HG02852 (cell line): ENCODE measurements around the gene GLCE.
"Not testable (repeated sequence)": the region's sequence is repeated elsewhere in the genome, so short reads cannot be mapped to it uniquely, and the experiment has no call there.

Experiments used
- ATAC-seq: cut with Tn5 transposase; IDR thresholded peaks from one replicate; pipeline ENCODE4 v1.9.1; 2021; ENCODE audit warnings: mild to moderate bottlenecking, moderate library complexity; ENCODE audit not compliant: unreplicated experiment

Gene GLCE

GRCh38 chr15:69134791-69135190 is 25.6 kb upstream of the GLCE start:
- ATAC-seq, result no peak

GRCh38 chr15:69135499-69135898 is 24.9 kb upstream of the GLCE start:
- ATAC-seq, result no peak

- ATAC-seq, result no peak
Observed at GRCh38 chr15:69138963-69139362, 21.5 kb upstream of the GLCE start.

GRCh38 chr15:69140306-69140705 is 20.1 kb upstream of the GLCE start:
- ATAC-seq, result no peak

- ATAC-seq, result no peak
Observed at GRCh38 chr15:69141286-69141701, 19.1 kb upstream of the GLCE start.

- no peak for ATAC-seq
Observed at GRCh38 chr15:69141833-69142232, 18.6 kb upstream of the GLCE start.

- ATAC-seq, result no peak
Observed at GRCh38 chr15:69143756-69144436, 16.5 kb upstream of the GLCE start.

GRCh38 chr15:69144530-69144929 is 15.9 kb upstream of the GLCE start:
- no peak for ATAC-seq

GRCh38 chr15:69145149-69145693 is 15.2 kb upstream of the GLCE start:
- ATAC-seq, result no peak

- no peak for ATAC-seq
Observed at GRCh38 chr15:69145694-69146492, 14.5 kb upstream of the GLCE start.

- no peak for ATAC-seq
Observed at GRCh38 chr15:69146724-69147435, 13.6 kb upstream of the GLCE start.

GRCh38 chr15:69148465-69148864 is 12.0 kb upstream of the GLCE start:
- ATAC-seq, result no peak

GRCh38 chr15:69149163-69149562 is 11.3 kb upstream of the GLCE start:
- ATAC-seq, result no peak

GRCh38 chr15:69149803-69150202 is 10.6 kb upstream of the GLCE start:
- no peak for ATAC-seq

GRCh38 chr15:69150336-69150735 is 10.1 kb upstream of the GLCE start:
- ATAC-seq, result no peak

- no peak for ATAC-seq
Observed at GRCh38 chr15:69150841-69151240, 9.6 kb upstream of the GLCE start.

- ATAC-seq, result no peak
Observed at GRCh38 chr15:69153046-69153445, 7.4 kb upstream of the GLCE start.

GRCh38 chr15:69153587-69153986 is 6.8 kb upstream of the GLCE start:
- not testable (repeated sequence) for ATAC-seq

- no peak for ATAC-seq
Observed at GRCh38 chr15:69154078-69154477, 6.4 kb upstream of the GLCE start.

GRCh38 chr15:69154684-69155083 is 5.8 kb upstream of the GLCE start:
- no peak for ATAC-seq

GRCh38 chr15:69156736-69157381 is 3.6 kb upstream of the GLCE start:
- no peak for ATAC-seq
